DOHH2 (cell line): Measurements from ENCODE around the gene LSR.
A peak's percentile ranks its signal among the peaks of the same experiment; 100 is the strongest.

Experiments
- H3F3A ChIP-seq: fragments of 200-600 bp; sonication (generic), shearing (Covaris generic); 2 replicates; pipeline ENCODE4 v1.6.0; 2016; ENCODE audit warnings: antibody characterized with exemption, mild to moderate bottlenecking; ENCODE audit not compliant: control insufficient read depth, insufficient read depth
- H3K27ac ChIP-seq: fragments of 200-600 bp; sonication (generic); 2 replicates; pipeline ENCODE4 v1.5.1; 2014; ENCODE audit warnings: low read depth, mild to moderate bottlenecking, low read length, moderate library complexity
- H3K27me3 ChIP-seq: fragments of 200-600 bp; sonication (generic); 2 replicates; pipeline ENCODE4 v1.6.1; 2014; ENCODE audit warnings: mild to moderate bottlenecking, low read length, mixed read lengths; ENCODE audit not compliant: control insufficient read depth
- H3K36me3 ChIP-seq: fragments of 200-600 bp; sonication (generic); 2 replicates; pipeline ENCODE4 v1.6.1; 2014; ENCODE audit warnings: mild to moderate bottlenecking, low read length, moderate library complexity, mixed read lengths; ENCODE audit not compliant: control insufficient read depth
- H3K4me1 ChIP-seq: fragments of 200-600 bp; sonication (generic); 2 replicates; pipeline ENCODE4 v1.6.1; 2014; ENCODE audit warnings: mild to moderate bottlenecking, low read length, mixed read lengths; ENCODE audit not compliant: control insufficient read depth
- H3K4me2 ChIP-seq: fragments of 200-600 bp; sonication (generic); 2 replicates; pipeline ENCODE4 v1.6.0; 2014; ENCODE audit warnings: mild to moderate bottlenecking, low read length, moderate library complexity
- H3K4me3 ChIP-seq: fragments of 200-600 bp; sonication (generic); 2 replicates; pipeline ENCODE4 v1.5.1; 2014; ENCODE audit warnings: mild to moderate bottlenecking, low read length, mixed read lengths
- H3K79me2 ChIP-seq: fragments of 200-600 bp; sonication (generic); 2 replicates; pipeline ENCODE4 v1.6.1; 2014; ENCODE audit warnings: mild to moderate bottlenecking, low read length, mixed read lengths; ENCODE audit not compliant: control insufficient read depth
- H3K9me2 ChIP-seq: fragments of 200-600 bp; sonication (generic); replicated peaks from 2 replicates; pipeline ENCODE4 v1.6.1; 2014; ENCODE audit warnings: mild to moderate bottlenecking, low read length, mixed read lengths; ENCODE audit not compliant: control insufficient read depth
- H3K9me3 ChIP-seq: fragments of 200-600 bp; sonication (generic); 2 replicates; pipeline ENCODE4 v1.6.1; 2014; ENCODE audit warnings: antibody characterized with exemption, low read length, mixed read lengths; ENCODE audit not compliant: control insufficient read depth, insufficient read depth
- H4K20me1 ChIP-seq: fragments of 200-600 bp; sonication (generic); 2 replicates; pipeline ENCODE4 v1.6.0; 2014; ENCODE audit warnings: low read depth, mild to moderate bottlenecking, antibody characterized with exemption, low read length, moderate library complexity; ENCODE audit not compliant: control insufficient read depth, insufficient read depth
- CTCF ChIP-seq: fragments of 200-600 bp; sonication (generic); IDR thresholded peaks from one replicate; pipeline ENCODE4 v1.5.1; 2014; ENCODE audit warnings: antibody characterized with exemption, mild to moderate bottlenecking, low read depth, low read length; ENCODE audit not compliant: poor library complexity, severe bottlenecking
- EZH2phosphoT487 ChIP-seq: fragments of 200-600 bp; sonication (generic); IDR thresholded peaks from 2 replicates; pipeline ENCODE4 v1.6.1; 2017; ENCODE audit warnings: borderline replicate concordance, mild to moderate bottlenecking, antibody characterized with exemption, low read length, moderate library complexity, mixed read lengths

LSR gene

GRCh38 chr19:35296644-35297514, 48.1 kb downstream of the LSR start:
- Histone ChIP-seq H3K9me3 (no peaks in the 10 kb centered on the region), H3K4me3 (peak overlapping the region; percentile 69), H3F3A (peaks cover 35% of the 10 kb centered on the region), H3K79me2 (no peaks in the 10 kb centered on the region), H3K36me3 (no peaks in the 10 kb centered on the region), H3K27me3 (peaks cover 3% of the 10 kb centered on the region), H4K20me1 (no peaks in the 10 kb centered on the region), H3K4me1 (peaks cover 73% of the 10 kb centered on the region), H3K9me2 (no peaks in the 10 kb centered on the region), H3K4me2 (peak overlapping the region; percentile 81), H3K27ac (peak overlapping the region; percentile 90)
- TF ChIP-seq CTCF (no peak), EZH2phosphoT487 (no peak)

GRCh38 chr19:35297515-35297848, 48.7 kb downstream of the LSR start:
- peak overlapping the region; percentile 90 for H3K27ac ChIP-seq
- TF ChIP-seq CTCF (no peak), EZH2phosphoT487 (no peak)
- H3K4me3 ChIP-seq = peak overlapping the region; percentile 69; the same call in 1 of the 2 replicates
- H4K20me1 ChIP-seq = no peaks in the 10 kb centered on the region
- no peaks in the 10 kb centered on the region for H3K27me3 ChIP-seq
- H3K9me3 ChIP-seq = no peaks in the 10 kb centered on the region
- H3F3A ChIP-seq = peaks cover 35% of the 10 kb centered on the region
- H3K79me2 ChIP-seq = no peaks in the 10 kb centered on the region
- H3K4me2 ChIP-seq = peak overlapping the region; percentile 81
- peaks cover 67% of the 10 kb centered on the region for H3K4me1 ChIP-seq
- H3K9me2 ChIP-seq = no peaks in the 10 kb centered on the region
- H3K36me3 ChIP-seq = no peaks in the 10 kb centered on the region

- Histone ChIP-seq H4K20me1 (no peaks in the 10 kb centered on the region), H3K79me2 (no peaks in the 10 kb centered on the region), H3K27me3 (no peaks in the 10 kb centered on the region), H3K9me3 (no peaks in the 10 kb centered on the region), H3K36me3 (no peaks in the 10 kb centered on the region), H3K27ac (peak overlapping the region; percentile 90), H3K4me2 (no peak overlapping the region), H3K4me1 (peaks cover 62% of the 10 kb centered on the region), H3F3A (peaks cover 32% of the 10 kb centered on the region), H3K4me3 (no peak overlapping the region), H3K9me2 (no peaks in the 10 kb centered on the region)
- no peak for TF ChIP-seq CTCF
- TF ChIP-seq EZH2phosphoT487 = no peak
Measured at GRCh38 chr19:35297922-35298321, 49.1 kb downstream of the LSR start.
